Cardiac muscle cell (in vitro differentiated cells and primary cell): Measurements from ENCODE around the gene ADNP2. TPM values are rescaled to one million over a fixed set of nuclear protein-coding genes. Genes with fewer than 3 reads are reported as not detected.

Experiments used
- DNase-seq, 2 donors: peaks; one replicate each; pipeline versions ENCODE4 v3.0.0 to v3.0.0-alpha.2; 2010 to 2017; ENCODE audit warnings: low read depth in 1 of 2, low spot score in 1 of 2
- H3K27ac ChIP-seq: fragments of 200-600 bp; sonication (generic); 2 replicates; pipeline ENCODE4 v1.5.1; 2016
- H3K27me3 ChIP-seq: fragments of 200-600 bp; sonication (generic); 2 replicates; pipeline ENCODE4 v1.6.0; 2016; ENCODE audit warnings: control low read depth
- H3K36me3 ChIP-seq: fragments of 200-600 bp; sonication (generic); 2 replicates; pipeline ENCODE4 v1.5.1; 2016; ENCODE audit warnings: control low read depth
- H3K4me1 ChIP-seq: fragments of 200-600 bp; sonication (generic); 2 replicates; pipeline ENCODE4 v1.8.1; 2017; ENCODE audit warnings: low read depth, mild to moderate bottlenecking, mixed run types
- H3K4me3 ChIP-seq: fragments of 200-600 bp; sonication (generic); 2 replicates; pipeline ENCODE4 v1.5.1; 2016; ENCODE audit warnings: mild to moderate bottlenecking
- H3K9me3 ChIP-seq: fragments of 200-600 bp; sonication (generic); 2 replicates; pipeline ENCODE4 v1.5.1; 2017; ENCODE audit warnings: low read depth, mild to moderate bottlenecking, control low read depth
- polyA plus RNA-seq: library from polyadenylated mRNA; unstranded; fragments of >200 nt; fragmentation: Nextera tagmentation; extraction: Ambion mirVana; gene quantifications from 2 replicates; pipeline ENCODE4 v1.2.1, GENCODE V29; 2016
- total RNA-seq: library from RNA; depleted of rRNA; stranded (reverse); fragments of >200 nt; gene quantifications from 2 replicates; pipeline ENCODE4 v1.2.3, GENCODE V29; 2016
- TF ChIP-seq, protein P1 (sequence below): IDR thresholded peaks from 2 replicates; pipeline ENCODE4 v1.5.1; 2012; ENCODE audit warnings: low read depth, mild to moderate bottlenecking, low read length

ADNP2 gene
- total and polyA plus RNA-seq, 2 experiments from 2014 or later: 10.5 to 35.8 TPM

DNA sequence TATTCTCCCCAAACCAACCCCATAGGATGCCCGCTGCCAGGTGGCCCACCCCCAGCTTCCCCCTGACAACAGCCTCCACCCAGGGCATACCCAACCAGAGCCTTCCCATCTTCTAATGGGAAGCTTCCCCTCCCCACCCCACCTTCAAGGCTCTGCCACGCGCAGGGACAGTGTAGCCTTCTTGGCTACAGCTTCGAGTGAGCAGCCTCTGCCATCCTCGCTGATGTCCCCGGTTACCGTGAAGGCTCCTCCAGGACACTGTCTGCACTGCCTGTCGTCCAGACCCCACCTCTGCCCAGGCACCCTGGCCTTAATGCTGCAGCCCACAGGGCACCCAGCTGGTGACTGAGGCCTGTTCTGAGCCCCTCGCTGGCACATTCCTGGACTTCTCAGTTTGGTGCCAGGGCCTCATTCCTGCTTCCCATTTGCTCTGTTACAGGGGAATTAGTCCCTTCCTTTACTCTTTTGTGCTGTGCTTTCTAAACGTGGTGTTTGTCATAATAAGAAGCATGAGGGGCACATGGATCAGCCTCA is 13.0 kb upstream of the ADNP2 start:
- Histone ChIP-seq H3K4me1 (no peaks in the 10 kb centered on the region), H3K4me3 (no peak overlapping the region), H3K27ac (no peak overlapping the region), H3K9me3 (no peaks in the 10 kb centered on the region), H3K27me3 (no peaks in the 10 kb centered on the region), H3K36me3 (no peaks in the 10 kb centered on the region)
- DNase-seq: no peak
- TF ChIP-seq, protein P1, sequence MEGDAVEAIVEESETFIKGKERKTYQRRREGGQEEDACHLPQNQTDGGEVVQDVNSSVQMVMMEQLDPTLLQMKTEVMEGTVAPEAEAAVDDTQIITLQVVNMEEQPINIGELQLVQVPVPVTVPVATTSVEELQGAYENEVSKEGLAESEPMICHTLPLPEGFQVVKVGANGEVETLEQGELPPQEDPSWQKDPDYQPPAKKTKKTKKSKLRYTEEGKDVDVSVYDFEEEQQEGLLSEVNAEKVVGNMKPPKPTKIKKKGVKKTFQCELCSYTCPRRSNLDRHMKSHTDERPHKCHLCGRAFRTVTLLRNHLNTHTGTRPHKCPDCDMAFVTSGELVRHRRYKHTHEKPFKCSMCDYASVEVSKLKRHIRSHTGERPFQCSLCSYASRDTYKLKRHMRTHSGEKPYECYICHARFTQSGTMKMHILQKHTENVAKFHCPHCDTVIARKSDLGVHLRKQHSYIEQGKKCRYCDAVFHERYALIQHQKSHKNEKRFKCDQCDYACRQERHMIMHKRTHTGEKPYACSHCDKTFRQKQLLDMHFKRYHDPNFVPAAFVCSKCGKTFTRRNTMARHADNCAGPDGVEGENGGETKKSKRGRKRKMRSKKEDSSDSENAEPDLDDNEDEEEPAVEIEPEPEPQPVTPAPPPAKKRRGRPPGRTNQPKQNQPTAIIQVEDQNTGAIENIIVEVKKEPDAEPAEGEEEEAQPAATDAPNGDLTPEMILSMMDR: no peak

DNA sequence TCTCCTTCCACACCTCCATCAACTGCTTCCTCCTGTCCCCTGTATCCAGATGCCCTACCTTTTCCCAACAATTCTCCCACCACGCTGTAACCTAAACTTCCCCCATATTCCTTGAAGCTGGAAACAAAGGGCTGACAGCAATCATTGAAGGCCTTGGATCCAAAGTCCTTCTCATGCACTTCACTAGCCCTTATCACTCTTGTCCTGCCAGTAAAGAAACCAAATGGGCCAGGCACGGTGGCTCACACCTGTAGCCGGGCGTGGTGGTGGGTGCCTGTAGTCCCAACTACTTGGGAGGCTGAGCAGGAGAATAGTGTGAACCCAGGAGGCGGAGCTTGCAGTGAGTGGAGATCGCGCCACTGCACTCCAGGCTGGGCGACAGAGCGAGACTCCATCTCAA is 11.9 kb upstream of the ADNP2 start:
- no peaks in the 10 kb centered on the region for H3K9me3 ChIP-seq
- TF ChIP-seq, protein P1: no peak
- H3K4me3 ChIP-seq: no peak overlapping the region
- H3K36me3 ChIP-seq: no peaks in the 10 kb centered on the region
- no peak for DNase-seq
- H3K27me3 ChIP-seq: no peaks in the 10 kb centered on the region
- H3K4me1 ChIP-seq: no peaks in the 10 kb centered on the region
- H3K27ac ChIP-seq: no peak overlapping the region

DNA sequence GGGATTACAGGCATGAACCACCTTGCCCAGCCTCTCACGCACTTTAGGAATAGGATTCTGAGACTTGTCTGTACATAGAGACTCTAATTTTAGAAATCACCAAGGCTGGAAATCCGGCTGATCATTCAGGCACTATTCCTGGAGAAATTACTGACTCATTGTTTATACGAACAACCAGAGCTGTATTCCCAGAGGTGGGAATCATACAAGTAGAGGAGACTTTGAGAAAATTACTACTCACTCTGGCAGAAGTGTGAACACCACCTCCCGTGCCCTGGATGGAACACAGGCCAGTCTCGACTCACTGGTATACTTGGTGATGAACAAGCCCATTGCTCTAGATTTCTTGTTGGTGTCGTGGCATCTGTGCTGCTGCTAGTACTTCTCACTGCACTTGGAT is 5.8 kb upstream of the ADNP2 start:
- Histone ChIP-seq H3K4me3 (no peak overlapping the region), H3K27ac (no peak overlapping the region), H3K27me3 (no peaks in the 10 kb centered on the region), H3K36me3 (no peaks in the 10 kb centered on the region), H3K4me1 (no peaks in the 10 kb centered on the region), H3K9me3 (no peaks in the 10 kb centered on the region)
- DNase-seq: peak in 1 of 2 donors; percentile 18
- TF ChIP-seq, protein P1: no peak

DNA sequence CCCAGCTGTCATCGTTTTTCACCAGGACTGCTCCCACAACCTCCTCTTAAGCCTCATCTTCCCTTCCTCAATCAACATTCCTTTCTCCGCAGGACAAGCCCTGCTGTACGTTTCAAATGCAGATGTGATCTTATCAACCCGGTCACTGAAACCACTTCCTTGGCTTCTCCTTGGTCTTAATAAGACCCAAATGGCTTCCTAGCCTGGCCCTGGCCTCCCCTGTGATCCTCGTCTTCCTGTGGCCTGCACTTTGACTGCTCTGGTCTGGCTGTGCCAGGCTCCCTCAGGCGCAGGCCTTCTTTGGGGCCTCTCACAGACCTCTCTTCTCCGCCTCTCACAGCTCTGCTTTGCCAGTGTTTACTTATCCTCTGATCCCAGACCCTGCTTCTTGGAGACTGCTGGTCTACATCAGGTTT is 4.7 kb upstream of the ADNP2 start:
- Histone ChIP-seq H3K36me3 (no peaks in the 10 kb centered on the region), H3K4me3 (no peak overlapping the region), H3K27me3 (no peaks in the 10 kb centered on the region), H3K9me3 (no peaks in the 10 kb centered on the region), H3K27ac (no peak overlapping the region), H3K4me1 (no peaks in the 10 kb centered on the region)
- DNase-seq: no peak
- TF ChIP-seq, protein P1: no peak

DNA sequence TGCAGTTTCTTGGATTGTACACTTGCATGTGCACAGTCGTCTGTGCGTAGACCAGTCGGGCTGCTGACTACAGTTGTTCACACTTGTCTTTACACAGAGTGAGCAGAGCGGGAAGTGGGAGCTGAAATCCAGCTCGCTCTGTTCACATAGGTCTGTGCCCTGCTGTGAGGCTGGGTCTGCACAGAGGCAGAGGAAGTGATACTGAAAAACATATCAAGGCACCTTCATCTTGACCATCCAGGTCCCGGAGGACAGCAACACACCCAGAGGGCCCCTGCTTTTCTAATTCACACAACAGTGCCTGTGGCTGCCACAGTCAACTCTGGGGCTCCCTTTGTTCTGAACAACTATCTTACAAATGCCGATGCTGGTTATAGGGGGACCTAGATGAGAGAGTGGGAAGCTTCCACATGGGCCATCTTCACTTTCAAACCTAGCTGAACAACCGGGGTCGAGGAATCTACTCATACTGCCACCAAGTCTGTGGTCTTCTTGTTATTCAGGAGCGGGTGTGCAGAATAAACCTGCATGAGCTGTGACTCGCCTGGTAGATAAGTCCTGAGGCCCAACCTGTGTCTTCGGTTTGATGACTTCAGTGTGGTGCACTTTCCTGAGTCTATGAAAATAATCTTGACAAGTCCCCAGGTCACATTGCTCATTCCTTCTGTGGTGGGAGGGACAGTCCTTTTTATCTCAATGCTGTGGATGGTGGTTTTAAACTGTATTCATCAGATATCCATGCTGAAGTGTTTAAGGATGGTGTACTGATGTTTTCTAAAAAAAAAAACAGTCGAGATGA is 3.5 kb upstream of the ADNP2 start:
- no peaks in the 10 kb centered on the region for H3K27me3 ChIP-seq
- H3K9me3 ChIP-seq: no peaks in the 10 kb centered on the region
- TF ChIP-seq, protein P1: no peak
- DNase-seq: no peak
- H3K36me3 ChIP-seq: no peaks in the 10 kb centered on the region
- no peak overlapping the region for H3K27ac ChIP-seq
- H3K4me3 ChIP-seq: no peak overlapping the region
- H3K4me1 ChIP-seq: peaks cover 3% of the 10 kb centered on the region
